Measurements from ENCODE around the gene TMEM106B. TPM values are rescaled to one million over a fixed set of nuclear protein-coding genes. Genes with fewer than 3 reads are reported as not detected.
A peak's percentile ranks its signal among the peaks of the same experiment; 100 is the strongest.
"Not testable (repeated sequence)": the region's sequence is repeated elsewhere in the genome, so short reads cannot be mapped to it uniquely, and the experiment has no call there.

The TMEM106B gene
- polyA plus RNA-seq (ENCODE audit: insufficient read length), result 35.6 TPM

- DNase-seq, result peak; percentile 99
Measured at GRCh38 chr7:12211054-12211710, at the start of gene TMEM106B. Gene TMEM106B, plus strand, starts transcription at chr7:12211294. Its CDS starts 3,517 bp downstream, at chr7:12214811.

- DNase-seq, result no peak
Measured at GRCh38 chr7:12162415-12163113, 48.5 kb upstream of the TMEM106B start.

GRCh38 chr7:12168065-12168464 is 43.0 kb upstream of the TMEM106B start:
- DNase-seq, result not testable (repeated sequence)

GRCh38 chr7:12169981-12170820 is 40.9 kb upstream of the TMEM106B start:
- not testable (repeated sequence) for DNase-seq

DNA sequence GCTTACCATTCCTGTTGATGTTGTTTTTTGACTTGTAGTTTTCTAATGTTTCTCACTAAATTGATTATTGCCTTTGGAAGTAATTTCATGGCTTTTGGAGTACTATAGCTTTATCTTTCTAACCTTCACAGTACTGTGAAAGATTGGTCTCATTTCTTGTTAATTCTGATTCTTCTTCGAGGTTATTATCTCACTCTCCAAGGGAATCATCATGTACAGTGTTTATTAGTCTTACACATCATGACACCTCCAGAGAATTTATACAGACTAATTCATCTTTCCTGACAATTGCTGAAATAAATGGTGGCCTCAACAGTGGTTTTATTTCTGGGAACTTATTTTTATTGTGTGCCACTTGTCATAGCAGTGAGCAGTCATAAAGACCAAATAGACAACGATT is 37.4 kb upstream of the TMEM106B start:
- DNase-seq, result no peak

- no peak for DNase-seq
Measured at GRCh38 chr7:12174931-12175330, 36.2 kb upstream of the TMEM106B start.

GRCh38 chr7:12178317-12178716 is 32.8 kb upstream of the TMEM106B start:
- no peak for DNase-seq

DNA sequence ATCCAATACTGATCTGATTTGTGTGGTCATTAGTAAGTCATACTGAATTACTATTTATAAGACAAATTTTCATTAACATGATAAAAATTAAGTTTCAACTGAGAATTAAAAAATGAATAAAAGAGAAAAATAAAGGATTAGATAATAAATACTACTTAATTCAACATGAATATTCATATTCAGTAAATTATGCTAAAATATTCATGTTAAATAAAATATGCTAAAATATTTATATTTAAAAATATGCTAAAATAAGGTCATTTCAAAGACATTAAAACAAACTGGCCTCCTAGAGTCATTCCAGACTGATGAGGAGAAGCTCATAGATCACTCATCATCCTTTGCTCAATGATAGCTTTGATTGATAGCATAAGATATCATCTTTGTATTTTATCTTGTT is 16.7 kb upstream of the TMEM106B start:
- no peak for DNase-seq

GRCh38 chr7:12196386-12196785 is 14.7 kb upstream of the TMEM106B start:
- DNase-seq, result no peak

DNA sequence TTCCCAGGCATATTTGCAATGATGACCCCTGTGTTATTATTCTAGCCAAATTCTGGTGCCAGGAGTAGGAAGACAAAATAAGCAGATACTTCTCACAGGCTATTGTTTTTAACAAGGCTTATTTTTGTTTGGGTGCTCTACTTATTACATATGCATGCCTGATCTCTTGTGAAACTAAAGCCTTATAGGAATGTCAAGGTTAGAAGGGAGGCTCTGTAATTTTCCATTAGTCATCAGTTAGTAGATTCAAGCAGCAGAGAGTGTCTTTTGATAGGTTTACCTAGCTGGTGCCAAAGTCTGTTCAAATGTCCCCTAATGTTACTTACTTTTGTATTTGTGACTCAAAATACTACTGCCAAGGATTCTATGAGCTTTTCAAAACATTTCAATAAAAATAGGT is 11.7 kb upstream of the TMEM106B start:
- no peak for DNase-seq

GRCh38 chr7:12207046-12207445 is 4.0 kb upstream of the TMEM106B start:
- no peak for DNase-seq

DNA sequence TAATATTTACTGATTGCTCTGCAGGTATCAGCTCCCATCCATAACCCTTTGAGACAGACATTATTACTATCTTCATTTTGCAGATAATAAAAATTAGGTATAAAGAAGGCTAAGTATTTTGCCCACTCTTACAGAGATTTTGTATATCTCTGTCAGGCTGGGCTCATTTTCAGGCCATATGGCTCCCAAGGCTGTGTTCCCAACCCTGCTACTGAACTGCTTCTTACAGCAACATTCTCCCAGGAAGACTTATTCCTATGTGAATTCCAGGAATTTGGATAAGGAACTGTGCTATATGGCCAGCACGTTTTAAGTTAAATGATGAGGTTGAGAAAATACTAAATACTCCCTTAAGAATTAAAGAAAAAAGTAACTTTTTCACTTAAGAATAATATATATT is 1.9 kb upstream of the TMEM106B start:
- DNase-seq, result no peak

DNA sequence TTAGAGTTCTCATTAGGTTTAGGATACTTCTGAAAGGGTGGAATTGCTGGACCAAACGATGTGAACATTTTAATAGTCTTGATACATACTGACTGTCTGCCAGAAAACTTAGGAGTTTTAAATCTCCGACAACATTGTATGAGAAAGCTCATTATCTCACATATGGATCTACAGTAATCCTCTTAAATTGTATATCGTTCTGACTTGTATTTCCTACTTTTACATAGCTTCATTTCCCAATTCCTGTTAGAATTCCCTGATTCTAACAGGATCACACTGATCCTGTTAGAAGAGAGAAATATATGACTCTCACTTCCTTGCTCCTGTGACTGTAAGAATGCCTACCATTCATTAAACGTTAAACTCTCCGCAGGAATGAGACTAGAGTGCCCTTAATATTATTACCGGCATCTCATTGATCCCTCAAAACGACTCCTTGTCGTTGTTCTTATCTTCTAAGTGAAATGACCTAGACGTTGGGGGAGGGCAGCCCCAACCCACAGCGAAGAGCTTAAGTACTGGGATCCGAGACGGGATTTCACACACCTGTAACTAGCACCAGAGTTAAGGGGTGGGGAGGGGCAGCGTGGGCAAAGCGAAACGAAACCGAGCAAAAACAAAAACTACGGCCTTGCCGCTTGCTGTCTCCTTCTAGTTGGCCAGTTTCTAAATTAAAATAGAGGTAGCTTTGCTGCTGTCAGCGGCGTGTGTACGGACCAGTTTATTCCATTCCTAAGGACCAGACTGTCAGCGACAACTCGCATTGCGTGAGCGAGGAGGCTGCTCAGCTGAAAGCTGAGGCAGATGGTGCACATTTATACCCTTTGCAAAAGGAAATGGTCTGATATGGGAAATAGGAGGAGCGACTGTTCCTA is 678 bp upstream of the TMEM106B start:
- DNase-seq, result no peak

DNA sequence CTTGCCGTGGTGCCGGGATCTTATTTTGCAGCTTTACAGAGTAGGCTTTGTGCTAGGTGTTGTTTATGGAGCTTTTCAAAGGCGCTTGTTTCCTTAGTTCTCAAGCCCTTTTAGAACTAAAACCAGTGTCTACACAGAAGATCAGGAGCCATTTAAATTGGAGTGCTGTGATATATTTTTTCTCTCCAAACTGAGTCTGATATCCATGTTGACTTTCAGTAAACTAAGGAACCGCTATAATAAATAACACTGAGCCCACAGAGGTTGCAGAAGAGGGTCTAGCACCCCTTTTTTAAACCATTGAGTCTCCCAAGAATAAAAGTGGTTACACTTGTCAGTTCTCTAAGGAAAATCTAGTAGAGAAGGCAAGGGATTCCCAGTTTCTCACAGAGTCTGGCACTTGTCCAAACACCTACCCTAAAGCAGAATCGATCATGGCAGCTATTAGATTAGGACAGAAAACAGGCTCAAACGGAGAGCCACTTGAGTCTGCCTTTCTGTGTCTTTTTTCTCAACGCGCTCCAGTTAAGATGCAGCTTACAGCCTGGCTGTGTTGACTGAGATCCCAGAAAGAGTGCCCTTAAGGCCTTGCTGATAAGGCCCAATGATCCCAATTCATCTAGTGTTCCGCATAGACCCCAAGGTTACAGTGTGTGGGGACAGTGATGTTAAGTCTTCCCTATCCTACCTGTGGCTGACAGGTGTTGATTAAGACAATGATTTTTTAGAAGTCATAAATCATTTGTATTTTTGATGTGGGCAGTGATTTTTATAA is 804 bp downstream of the TMEM106B start:
- peak; percentile 24 for DNase-seq

DNA sequence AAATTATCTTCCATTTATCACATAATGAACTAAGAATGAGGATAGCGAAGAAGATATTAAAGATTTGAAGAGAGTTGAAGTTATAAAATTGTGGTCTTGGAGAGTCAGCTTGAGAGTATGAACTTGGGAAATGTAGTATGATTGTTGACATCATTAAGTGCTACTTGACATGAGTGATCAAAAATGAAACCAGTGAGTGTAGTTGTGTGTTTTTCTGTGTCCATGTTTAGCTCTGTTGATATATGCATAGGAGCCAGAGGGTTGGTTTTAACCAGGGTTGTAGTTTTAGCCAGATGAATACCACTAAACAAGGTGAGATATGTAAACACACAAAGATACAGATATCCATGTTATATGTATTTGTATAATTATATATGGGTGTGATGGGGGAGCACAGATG is 6.2 kb downstream of the TMEM106B start:
- no peak for DNase-seq

- DNase-seq, result no peak
Measured at GRCh38 chr7:12220389-12221046, 9.4 kb downstream of the TMEM106B start.

GRCh38 chr7:12221414-12221813 is 10.3 kb downstream of the TMEM106B start:
- no peak for DNase-seq

DNA sequence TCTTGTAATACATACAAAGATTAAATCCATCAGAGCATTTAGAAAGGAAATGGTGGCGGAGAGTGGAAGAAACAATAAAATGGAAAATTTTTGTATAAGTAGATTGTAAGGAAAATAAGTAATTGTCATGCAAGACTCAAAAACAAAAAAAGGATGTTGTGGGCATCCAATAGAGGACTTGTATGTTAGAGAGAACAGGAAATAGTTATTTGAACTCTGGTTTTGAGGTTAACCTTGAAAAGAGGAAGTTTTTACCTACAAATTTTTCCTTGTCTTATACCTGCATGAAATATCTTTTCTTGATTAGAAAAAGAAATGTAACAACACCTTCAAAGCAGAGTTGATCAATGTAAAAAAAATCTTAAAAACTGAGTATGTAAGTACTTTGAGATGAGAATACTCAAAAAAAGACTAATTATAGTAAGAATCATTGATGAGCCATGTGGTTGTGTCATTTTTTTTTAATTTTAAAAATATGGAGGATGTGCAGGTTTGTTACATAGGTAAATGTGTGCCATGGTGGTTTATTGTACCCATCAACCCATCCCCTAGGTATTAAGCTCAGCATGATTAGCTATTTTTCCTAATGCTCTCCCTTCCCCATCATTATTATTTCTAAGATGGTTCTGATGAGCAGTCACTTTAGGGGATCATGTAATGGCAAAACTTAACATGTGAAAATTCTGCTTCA is 11.9 kb downstream of the TMEM106B start:
- DNase-seq, result no peak

DNA sequence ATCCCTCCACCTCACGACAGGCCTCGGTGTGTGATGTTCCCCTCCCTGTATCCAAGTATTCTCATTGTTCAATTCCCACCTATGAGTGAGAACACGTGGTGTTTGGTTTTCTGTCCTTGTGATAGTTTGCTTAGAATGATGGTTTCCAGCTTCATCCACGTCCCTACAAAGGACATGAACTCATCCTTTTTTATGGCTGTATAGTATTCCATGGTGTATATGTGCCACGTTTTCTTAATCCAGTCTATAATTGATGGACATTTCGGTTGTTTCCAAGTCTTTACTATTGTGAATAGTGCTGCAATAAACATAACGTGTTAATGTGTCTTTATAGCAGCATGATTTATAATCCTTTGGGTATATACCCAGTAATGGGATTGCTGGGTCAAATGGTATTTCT is 13.9 kb downstream of the TMEM106B start:
- DNase-seq, result not testable (repeated sequence)

GRCh38 chr7:12226756-12227155 is 15.7 kb downstream of the TMEM106B start:
- no peak for DNase-seq

Measured in hindlimb muscle (tissue), 1 donor.